HepG2 (cell line): ENCODE data around the gene C14orf180. TPM values are rescaled to one million over a fixed set of nuclear protein-coding genes. Genes with fewer than 3 reads are reported as not detected.

Experiments
- ATAC-seq: fragments of 200-7000 bp; cut with Tn5 transposase; 3 replicates; pipeline ENCODE4 v1.9.1; 2020; ENCODE audit warnings: mild to moderate bottlenecking, moderate library complexity
- BruUV-seq: library from RNA; stranded (reverse); fragments of 400-500 nt; replicated peaks from 2 replicates; lab custom pipeline; 2021; lab: Mats Ljungman, UMichigan
- CTCF ChIA-PET: fragments of 300-600 bp; formaldehyde crosslinking; extraction: SDS; loops from one replicate; lab custom pipeline; 2021; ENCODE audit warnings: low total read pairs, inconsistent platforms, low intra/inter-chr PET ratio; lab: Yijun Ruan, JAX
- POLR2A ChIA-PET: fragments of 350-600 bp; sonication (Branson Sonifier 250); formaldehyde crosslinking; loops from one replicate; lab custom pipeline; 2020; ENCODE audit warnings: antibody characterized with exemption, inconsistent platforms; lab: Yijun Ruan, JAX
- DNase-seq: peaks from one replicate; pipeline ENCODE4 v3.0.0-alpha.2; 2015; ENCODE audit warnings: low spot score
- FAIRE-seq: peaks from 3 replicates; lab custom pipeline; 2011; peaks lifted over from hg19 to GRCh38; lab: Jason Lieb, UNC
- H2AFZ ChIP-seq: one replicate; pipeline ENCODE4 v1.6.1; 2011; ENCODE audit warnings: low read length, inconsistent platforms
- H3K27ac ChIP-seq: fragments of 300-600 bp; 3 replicates; pipeline ENCODE4 v1.8.0; 2011; ENCODE audit warnings: mixed run types, mild to moderate bottlenecking, mixed read lengths, low read length, inconsistent platforms; ENCODE audit not compliant: insufficient read depth; ENCODE audit errors: extremely low read length
- H3K27me3 ChIP-seq, 2 experiments: fragments of 200-600 bp in 1 of 2; 2 replicates in 1 of 2; 3 replicates in 1 of 2; pipeline versions ENCODE4 v1.6.0 to v1.8.0; 2011; ENCODE audit warnings: low read length in 2 of 2, mild to moderate bottlenecking in 2 of 2, moderate library complexity in 2 of 2, inconsistent platforms in 1 of 2; ENCODE audit not compliant: insufficient read depth in 2 of 2, control insufficient read depth in 1 of 2
- H3K36me3 ChIP-seq, 2 experiments: fragments of 200-600 bp in 1 of 2; replicated peaks in 1 of 2; 2 replicates in 1 of 2; 3 replicates in 1 of 2; pipeline versions ENCODE4 v1.5.1 to v1.8.0; 2011; ENCODE audit warnings: low read length in 2 of 2, inconsistent platforms in 1 of 2; ENCODE audit not compliant: insufficient read depth in 2 of 2, control insufficient read depth in 1 of 2
- H3K4me1 ChIP-seq: 2 replicates; pipeline ENCODE4 v1.5.1; 2012; ENCODE audit warnings: low read length, inconsistent platforms; ENCODE audit not compliant: insufficient read depth
- H3K4me2 ChIP-seq: 2 replicates; pipeline ENCODE4 v1.6.0; 2011; ENCODE audit warnings: low read depth, low read length, inconsistent platforms
- H3K4me3 ChIP-seq, 3 experiments: fragments of 200-600 bp in 1 of 3; sonication (generic), shearing (Covaris generic) in 1 of 3; replicated peaks in 1 of 3; 2 replicates each; pipeline ENCODE4 v1.5.1; 2011 to 2016; ENCODE audit warnings: low read length in 3 of 3, inconsistent platforms in 2 of 3, low read depth in 2 of 3, mild to moderate bottlenecking in 2 of 3, control low read depth in 1 of 3, mixed read lengths in 1 of 3; ENCODE audit not compliant: insufficient read depth in 1 of 3
- H3K79me2 ChIP-seq: one replicate; pipeline ENCODE4 v1.6.1; 2011; ENCODE audit warnings: low read length, inconsistent platforms; ENCODE audit not compliant: insufficient read depth
- H3K9ac ChIP-seq: 2 replicates; pipeline ENCODE4 v1.6.0; 2011; ENCODE audit warnings: mild to moderate bottlenecking, low read depth, low read length, inconsistent platforms; ENCODE audit not compliant: insufficient read depth
- H3K9me3 ChIP-seq: 2 replicates; pipeline ENCODE4 v1.5.1; 2012; ENCODE audit warnings: mild to moderate bottlenecking, low read length
- H4K20me1 ChIP-seq: 2 replicates; pipeline ENCODE4 v1.6.0; 2011; ENCODE audit warnings: inconsistent platforms, mild to moderate bottlenecking, low read length, moderate library complexity; ENCODE audit not compliant: insufficient read depth
- ATF7-NPFF ChIP-seq: sonication (generic); formaldehyde crosslinking; IDR thresholded peaks from 2 replicates; pipeline ENCODE4 v1.8.1; 2023; ENCODE audit warnings: mild to moderate bottlenecking, low read depth, missing genetic modification reagents, moderate library complexity
- CSRNP1 ChIP-seq: sonication (generic); formaldehyde crosslinking; IDR thresholded peaks from 2 replicates; pipeline ENCODE4 v1.8.1; 2023; ENCODE audit warnings: mild to moderate bottlenecking, missing genetic modification reagents
- FOXA3 ChIP-seq: IDR thresholded peaks from 2 replicates; pipeline ENCODE4 v1.6.1; 2016; ENCODE audit warnings: missing genetic modification reagents, missing compliant biosample characterization
- GATA4 ChIP-seq: sonication (generic); IDR thresholded peaks from 2 replicates; pipeline ENCODE4 v1.6.1; 2016; ENCODE audit warnings: antibody characterized with exemption, low read depth, borderline replicate concordance
- GLI4 ChIP-seq: sonication (generic); formaldehyde crosslinking; IDR thresholded peaks from 2 replicates; pipeline ENCODE4 v1.5.1; 2020; ENCODE audit warnings: missing genetic modification reagents, mild to moderate bottlenecking, moderate library complexity, borderline replicate concordance
- HNF4A ChIP-seq: sonication (generic); formaldehyde crosslinking; IDR thresholded peaks from 2 replicates; pipeline ENCODE4 v1.4.0; 2020; ENCODE audit warnings: missing genetic modification reagents
- HNRNPL ChIP-seq: fragments of 200-400 bp; formaldehyde crosslinking; IDR thresholded peaks from 2 replicates; pipeline ENCODE4 v1.6.1; 2017; ENCODE audit warnings: mild to moderate bottlenecking, low read depth, low read length
- KDM1A ChIP-seq: IDR thresholded peaks from 2 replicates; pipeline ENCODE4 v1.6.1; 2016; ENCODE audit warnings: missing compliant biosample characterization
- SKI ChIP-seq: fragments of 450-650 bp; IDR thresholded peaks from one replicate; pipeline ENCODE4 v1.6.1; 2018; ENCODE audit warnings: mild to moderate bottlenecking; ENCODE audit not compliant: partially characterized antibody
- TRIM22 ChIP-seq: fragments of 450-650 bp; IDR thresholded peaks from 2 replicates; pipeline ENCODE4 v1.6.1; 2017
- ZNF275 ChIP-seq: sonication (generic); formaldehyde crosslinking; IDR thresholded peaks from 2 replicates; pipeline ENCODE4 v1.8.0; 2022; ENCODE audit warnings: missing genetic modification reagents, mild to moderate bottlenecking, inconsistent platforms, borderline replicate concordance
- ZNF501 ChIP-seq: sonication (generic); formaldehyde crosslinking; IDR thresholded peaks from 2 replicates; pipeline ENCODE4 v1.5.1; 2020; ENCODE audit warnings: mild to moderate bottlenecking, moderate library complexity, missing genetic modification reagents
- ZNF800 ChIP-seq: sonication (generic); formaldehyde crosslinking; IDR thresholded peaks from 2 replicates; pipeline ENCODE4 v1.4.0; 2020; ENCODE audit warnings: missing genetic modification reagents
- WGBS: methylation state at CpG from one replicate; pipeline ENCODE4 v1.1.6; 2017; ENCODE audit warnings: low lambda C conversion rate; 5-methylcytosine and 5-hydroxymethylcytosine counted together
- in situ Hi-C: cut with HindIII; loops from 2 replicates; pipeline ENCODE4 v1.10.0; 2017; ENCODE audit warnings: low pct_unique_long_range_greater_than_20kb; ENCODE audit not compliant: extremely low pct_ligation_motif_present
- intact Hi-C: fragments of 100-400 bp; cut with micrococcal nuclease; formaldehyde crosslinking; loops from one replicate; pipeline ENCODE4 v1.10.0; 2022; ENCODE audit not compliant: unreplicated experiment
- polyA plus RNA-seq, 8 experiments: library from polyadenylated mRNA; depleted of rRNA in 3 of 8; stranded (reverse) in 7 of 8; unstranded in 1 of 8; fragments of >200 nt; fragmentation: Illumina TruSeq in 4 of 8; extraction: Trizol in 4 of 8; gene quantifications; 2 replicates each; pipeline versions ENCODE4 v1.2.1 to v1.2.3, GENCODE V29; 2011 to 2016; ENCODE audit warnings: low read depth in 4 of 8, missing spikeins in 1 of 8, mixed read lengths in 1 of 8; ENCODE audit not compliant: insufficient read depth in 1 of 8
- total RNA-seq, 5 experiments: library from RNA; depleted of rRNA; stranded (reverse); fragments of >200 nt; fragmentation: Illumina TruSeq; extraction: Trizol; gene quantifications; 2 replicates each; pipeline ENCODE4 v1.2.3, GENCODE V29; 2016; ENCODE audit warnings: low read depth in 1 of 5

C14orf180 gene
- total and polyA plus RNA-seq, 2 of the 13 experiments (the other 11 are each of a cell fraction or from before 2014, with no cell fraction given), result not detected

- Histone ChIP-seq H4K20me1 (no peaks in the 10 kb centered on the region), H3K36me3 (no peaks in the 10 kb centered on the region), H3K27me3 (peaks cover 12 to 64% of the 10 kb centered on the region in 2 experiments), H3K79me2 (no peaks in the 10 kb centered on the region), H3K4me1 (peaks cover 26% of the 10 kb centered on the region), H3K27ac (no peak overlapping the region), H2AFZ (no peak overlapping the region)
- BruUV-seq, result no TSS peak
- WGBS, result 10% methylated on average over 2 of the region's 19 CpGs
- DNase-seq (no peak), FAIRE-seq (no peak)
- CTCF ChIA-PET, result no interaction called here
- intact Hi-C loops, result no loop called here
- TF ChIP-seq KDM1A (no peak), GLI4 (CRISPR knock-in tag) (no peak), HNRNPL (peak; percentile 76; the same call in 1 of the 2 replicates), ATF7-NPFF (CRISPR knock-in tag) (no peak)
- TF ChIP-seq, all 625 proteins: peak for 1
- Histone ChIP-seq H3K4me3 (no peak overlapping the region), H3K9ac (no peak overlapping the region), H3K9me3 (no peaks in the 10 kb centered on the region), H3K4me2 (no peak overlapping the region)
- ATAC-seq, result no peak
- in situ Hi-C loops, result no loop called here
- POLR2A ChIA-PET, result no interaction called here
Observed at GRCh38 chr14:104577847-104578301, 1.7 kb upstream of the C14orf180 start.

GRCh38 chr14:104578321-104578720 is 1.2 kb upstream of the C14orf180 start:
- ATAC-seq (no peak), DNase-seq (no peak), FAIRE-seq (no peak)
- no TSS peak for BruUV-seq
- POLR2A ChIA-PET, result no interaction called here
- Histone ChIP-seq H3K36me3 (no peaks in the 10 kb centered on the region), H3K4me1 (peaks cover 26% of the 10 kb centered on the region), H3K79me2 (no peaks in the 10 kb centered on the region), H3K27me3 (peaks cover 14 to 66% of the 10 kb centered on the region in 2 experiments), H2AFZ (no peak overlapping the region), H3K9ac (no peak overlapping the region), H3K4me3 (no peak overlapping the region), H3K4me2 (no peak overlapping the region), H3K27ac (no peak overlapping the region), H3K9me3 (no peaks in the 10 kb centered on the region), H4K20me1 (no peaks in the 10 kb centered on the region)
- intact Hi-C loops (no loop called here), in situ Hi-C loops (no loop called here)
- CTCF ChIA-PET, result no interaction called here
- 100% methylated on average over 1 of the region's 11 CpGs for WGBS
- no peak for TF ChIP-seq FOXA3 (CRISPR knock-in tag)
- TF ChIP-seq ZNF501 (CRISPR knock-in tag), result no peak
- TF ChIP-seq ZNF275 (CRISPR knock-in tag), result no peak
- no peak for TF ChIP-seq ZNF800 (CRISPR knock-in tag)
- TF ChIP-seq SKI, result no peak
- TF ChIP-seq CSRNP1 (CRISPR knock-in tag), result no peak
- no peak for TF ChIP-seq TRIM22
- no peak for TF ChIP-seq GATA4
- TF ChIP-seq HNF4A (CRISPR knock-in tag), result no peak
